Measurements from ENCODE around the gene WDPCP. TPM values are rescaled to one million over a fixed set of nuclear protein-coding genes. Genes with fewer than 3 reads are reported as not detected.

Gene WDPCP
- total and polyA plus RNA-seq, 2 of the 13 experiments (the other 11 are each of a cell fraction or from before 2014, with no cell fraction given): 2.9 to 5.2 TPM

DNA sequence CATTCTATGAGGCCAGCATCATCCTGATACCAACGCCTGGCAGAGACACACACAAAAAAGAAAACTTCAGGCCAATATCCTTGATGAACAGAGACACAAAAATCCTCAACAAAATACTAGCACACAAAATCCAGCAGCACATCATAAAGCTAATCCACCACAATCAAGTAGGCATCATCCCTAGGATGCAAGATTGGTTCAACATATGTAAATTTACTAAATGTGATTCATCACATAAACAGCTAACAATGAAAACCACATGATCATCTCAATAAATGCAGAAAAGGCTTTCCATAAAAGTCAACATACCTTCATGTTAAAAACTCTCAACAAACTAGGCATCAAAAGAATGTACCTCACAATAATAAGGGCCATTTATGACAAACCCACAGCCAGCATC lies 65.3 kb downstream of the WDPCP start:
- Histone ChIP-seq H3K27me3 (ENCODE audit: control insufficient read depth in 1 of 2, insufficient read depth in 2 of 2, low read length in 2 of 2) (no peaks in the 10 kb centered on the region), H3K27ac (ENCODE audit: extremely low read length, insufficient read depth, low read length) (no peak overlapping the region), H4K20me1 (ENCODE audit: insufficient read depth, low read length) (no peaks in the 10 kb centered on the region), H3K36me3 (replicated peaks in 1 of 2; ENCODE audit: control insufficient read depth in 1 of 2, insufficient read depth in 2 of 2, low read length in 2 of 2) (no peaks in the 10 kb centered on the region), H3K4me2 (ENCODE audit: low read depth, low read length) (no peak overlapping the region), H2AFZ (ENCODE audit: low read length) (no peak overlapping the region), H3K9ac (ENCODE audit: insufficient read depth, low read depth, low read length) (no peak overlapping the region), H3K4me1 (ENCODE audit: insufficient read depth, low read length) (no peaks in the 10 kb centered on the region), H3K4me3 (replicated peaks in 1 of 3; ENCODE audit: insufficient read depth in 1 of 3, low read depth in 2 of 3, low read length in 3 of 3) (no peak overlapping the region), H3K79me2 (ENCODE audit: insufficient read depth, low read length) (no peaks in the 10 kb centered on the region), H3K9me3 (ENCODE audit: low read length) (peaks cover 23% of the 10 kb centered on the region)
- FAIRE-seq (peak; percentile 60), DNase-seq (ENCODE audit: low spot score) (no peak), ATAC-seq (no peak)
- WGBS (ENCODE audit: low lambda C conversion rate): 0% methylated on average over 1 of the region's 1 CpG
- in situ Hi-C loops (cut with HindIII; ENCODE audit: extremely low pct_ligation_motif_present, low pct_unique_long_range_greater_than_20kb) (no loop called here), intact Hi-C loops (cut with micrococcal nuclease; ENCODE audit: unreplicated experiment) (no loop called here)
- no peak for TF ChIP-seq MAFG (CRISPR knock-in tag; IDR thresholded peaks at IDR 0.05)
- no peak for TF ChIP-seq ZNF44 (CRISPR knock-in tag; IDR thresholded peaks at IDR 0.05)
- TF ChIP-seq, protein P1, sequence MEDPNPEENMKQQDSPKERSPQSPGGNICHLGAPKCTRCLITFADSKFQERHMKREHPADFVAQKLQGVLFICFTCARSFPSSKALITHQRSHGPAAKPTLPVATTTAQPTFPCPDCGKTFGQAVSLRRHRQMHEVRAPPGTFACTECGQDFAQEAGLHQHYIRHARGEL (CRISPR knock-in tag; IDR thresholded peaks at IDR 0.05): no peak
- TF ChIP-seq CBX5 (CRISPR knock-in tag; IDR thresholded peaks at IDR 0.05; ENCODE audit: borderline replicate concordance): no peak
- TF ChIP-seq, protein P2, sequence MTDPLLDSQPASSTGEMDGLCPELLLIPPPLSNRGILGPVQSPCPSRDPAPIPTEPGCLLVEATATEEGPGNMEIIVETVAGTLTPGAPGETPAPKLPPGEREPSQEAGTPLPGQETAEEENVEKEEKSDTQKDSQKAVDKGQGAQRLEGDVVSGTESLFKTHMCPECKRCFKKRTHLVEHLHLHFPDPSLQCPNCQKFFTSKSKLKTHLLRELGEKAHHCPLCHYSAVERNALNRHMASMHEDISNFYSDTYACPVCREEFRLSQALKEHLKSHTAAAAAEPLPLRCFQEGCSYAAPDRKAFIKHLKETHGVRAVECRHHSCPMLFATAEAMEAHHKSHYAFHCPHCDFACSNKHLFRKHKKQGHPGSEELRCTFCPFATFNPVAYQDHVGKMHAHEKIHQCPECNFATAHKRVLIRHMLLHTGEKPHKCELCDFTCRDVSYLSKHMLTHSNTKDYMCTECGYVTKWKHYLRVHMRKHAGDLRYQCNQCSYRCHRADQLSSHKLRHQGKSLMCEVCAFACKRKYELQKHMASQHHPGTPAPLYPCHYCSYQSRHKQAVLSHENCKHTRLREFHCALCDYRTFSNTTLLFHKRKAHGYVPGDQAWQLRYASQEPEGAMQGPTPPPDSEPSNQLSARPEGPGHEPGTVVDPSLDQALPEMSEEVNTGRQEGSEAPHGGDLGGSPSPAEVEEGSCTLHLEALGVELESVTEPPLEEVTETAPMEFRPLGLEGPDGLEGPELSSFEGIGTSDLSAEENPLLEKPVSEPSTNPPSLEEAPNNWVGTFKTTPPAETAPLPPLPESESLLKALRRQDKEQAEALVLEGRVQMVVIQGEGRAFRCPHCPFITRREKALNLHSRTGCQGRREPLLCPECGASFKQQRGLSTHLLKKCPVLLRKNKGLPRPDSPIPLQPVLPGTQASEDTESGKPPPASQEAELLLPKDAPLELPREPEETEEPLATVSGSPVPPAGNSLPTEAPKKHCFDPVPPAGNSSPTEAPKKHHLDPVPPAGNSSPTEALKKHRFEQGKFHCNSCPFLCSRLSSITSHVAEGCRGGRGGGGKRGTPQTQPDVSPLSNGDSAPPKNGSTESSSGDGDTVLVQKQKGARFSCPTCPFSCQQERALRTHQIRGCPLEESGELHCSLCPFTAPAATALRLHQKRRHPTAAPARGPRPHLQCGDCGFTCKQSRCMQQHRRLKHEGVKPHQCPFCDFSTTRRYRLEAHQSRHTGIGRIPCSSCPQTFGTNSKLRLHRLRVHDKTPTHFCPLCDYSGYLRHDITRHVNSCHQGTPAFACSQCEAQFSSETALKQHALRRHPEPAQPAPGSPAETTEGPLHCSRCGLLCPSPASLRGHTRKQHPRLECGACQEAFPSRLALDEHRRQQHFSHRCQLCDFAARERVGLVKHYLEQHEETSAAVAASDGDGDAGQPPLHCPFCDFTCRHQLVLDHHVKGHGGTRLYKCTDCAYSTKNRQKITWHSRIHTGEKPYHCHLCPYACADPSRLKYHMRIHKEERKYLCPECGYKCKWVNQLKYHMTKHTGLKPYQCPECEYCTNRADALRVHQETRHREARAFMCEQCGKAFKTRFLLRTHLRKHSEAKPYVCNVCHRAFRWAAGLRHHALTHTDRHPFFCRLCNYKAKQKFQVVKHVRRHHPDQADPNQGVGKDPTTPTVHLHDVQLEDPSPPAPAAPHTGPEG (CRISPR knock-in tag; IDR thresholded peaks at IDR 0.05): no peak
- no peak for TF ChIP-seq ZNF451 (CRISPR knock-in tag; IDR thresholded peaks at IDR 0.05)
- no peak for TF ChIP-seq ARNTL (CRISPR knock-in tag; IDR thresholded peaks at IDR 0.05)
- TF ChIP-seq SRSF1 (optimal IDR thresholded peaks at IDR 0.05; ENCODE audit: low read depth, low read length): no peak
- no peak for TF ChIP-seq ZNF792 (CRISPR knock-in tag; IDR thresholded peaks at IDR 0.05)
- CTCF ChIA-PET (ENCODE audit: low intra/inter-chr PET ratio, low total read pairs): no interaction called here
- POLR2A ChIA-PET: no interaction called here
- BruUV-seq (replicated peaks): no TSS peak

All from HepG2 (cell line).